Measurements from ENCODE around the gene CDK19.

- no peak for TF ChIP-seq CTCF (IDR thresholded peaks at IDR 0.05)
- TF ChIP-seq POLR2A (IDR thresholded peaks at IDR 0.05), result no peak
- TF ChIP-seq EP300 (IDR thresholded peaks at IDR 0.05), result no peak
Measured at GRCh38 chr6:110628330-110628729, 186.9 kb downstream of the CDK19 start.
